DOHH2 (cell line): ENCODE data around the gene CT83.

Source experiments
- H3F3A ChIP-seq: fragments of 200-600 bp; sonication (generic), shearing (Covaris generic); 2 replicates; pipeline ENCODE4 v1.6.0; 2016; ENCODE audit warnings: antibody characterized with exemption, mild to moderate bottlenecking; ENCODE audit not compliant: control insufficient read depth, insufficient read depth
- H3K27ac ChIP-seq: fragments of 200-600 bp; sonication (generic); 2 replicates; pipeline ENCODE4 v1.5.1; 2014; ENCODE audit warnings: low read depth, mild to moderate bottlenecking, low read length, moderate library complexity
- H3K27me3 ChIP-seq: fragments of 200-600 bp; sonication (generic); 2 replicates; pipeline ENCODE4 v1.6.1; 2014; ENCODE audit warnings: mild to moderate bottlenecking, low read length, mixed read lengths; ENCODE audit not compliant: control insufficient read depth
- H3K36me3 ChIP-seq: fragments of 200-600 bp; sonication (generic); 2 replicates; pipeline ENCODE4 v1.6.1; 2014; ENCODE audit warnings: mild to moderate bottlenecking, low read length, moderate library complexity, mixed read lengths; ENCODE audit not compliant: control insufficient read depth
- H3K4me1 ChIP-seq: fragments of 200-600 bp; sonication (generic); 2 replicates; pipeline ENCODE4 v1.6.1; 2014; ENCODE audit warnings: mild to moderate bottlenecking, low read length, mixed read lengths; ENCODE audit not compliant: control insufficient read depth
- H3K4me2 ChIP-seq: fragments of 200-600 bp; sonication (generic); 2 replicates; pipeline ENCODE4 v1.6.0; 2014; ENCODE audit warnings: mild to moderate bottlenecking, low read length, moderate library complexity
- H3K4me3 ChIP-seq: fragments of 200-600 bp; sonication (generic); 2 replicates; pipeline ENCODE4 v1.5.1; 2014; ENCODE audit warnings: mild to moderate bottlenecking, low read length, mixed read lengths
- H3K79me2 ChIP-seq: fragments of 200-600 bp; sonication (generic); 2 replicates; pipeline ENCODE4 v1.6.1; 2014; ENCODE audit warnings: mild to moderate bottlenecking, low read length, mixed read lengths; ENCODE audit not compliant: control insufficient read depth
- H3K9me2 ChIP-seq: fragments of 200-600 bp; sonication (generic); replicated peaks from 2 replicates; pipeline ENCODE4 v1.6.1; 2014; ENCODE audit warnings: mild to moderate bottlenecking, low read length, mixed read lengths; ENCODE audit not compliant: control insufficient read depth
- H3K9me3 ChIP-seq: fragments of 200-600 bp; sonication (generic); 2 replicates; pipeline ENCODE4 v1.6.1; 2014; ENCODE audit warnings: antibody characterized with exemption, low read length, mixed read lengths; ENCODE audit not compliant: control insufficient read depth, insufficient read depth
- H4K20me1 ChIP-seq: fragments of 200-600 bp; sonication (generic); 2 replicates; pipeline ENCODE4 v1.6.0; 2014; ENCODE audit warnings: low read depth, mild to moderate bottlenecking, antibody characterized with exemption, low read length, moderate library complexity; ENCODE audit not compliant: control insufficient read depth, insufficient read depth
- EZH2phosphoT487 ChIP-seq: fragments of 200-600 bp; sonication (generic); IDR thresholded peaks from 2 replicates; pipeline ENCODE4 v1.6.1; 2017; ENCODE audit warnings: borderline replicate concordance, mild to moderate bottlenecking, antibody characterized with exemption, low read length, moderate library complexity, mixed read lengths
- TF ChIP-seq, protein P1 (sequence below): fragments of 200-600 bp; sonication (generic); IDR thresholded peaks from one replicate; pipeline ENCODE4 v1.5.1; 2014; ENCODE audit warnings: antibody characterized with exemption, mild to moderate bottlenecking, low read depth, low read length; ENCODE audit not compliant: poor library complexity, severe bottlenecking

Gene CT83

DNA sequence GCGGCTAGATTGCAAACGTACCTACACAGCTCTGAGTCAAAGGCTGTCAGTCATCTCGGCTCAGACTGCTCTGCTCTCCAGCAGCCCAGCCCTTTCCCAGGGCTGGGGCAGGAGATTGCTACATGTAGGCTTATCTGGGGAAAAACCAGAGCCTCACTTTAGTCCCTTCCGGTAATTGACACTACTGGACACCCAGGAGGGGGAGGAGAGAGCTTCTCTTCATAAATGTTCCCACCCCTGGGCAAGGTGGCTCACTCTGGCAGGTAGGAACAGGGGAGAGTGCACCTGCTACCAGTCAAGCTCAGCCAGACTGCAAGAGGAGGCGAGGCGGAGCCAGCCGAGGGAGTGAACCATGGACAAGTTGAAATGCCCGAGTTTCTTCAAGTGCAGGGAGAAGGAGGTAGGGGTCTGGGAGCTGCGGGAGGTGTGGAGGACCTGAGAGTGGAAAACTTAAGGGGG lies 26.4 kb downstream of the CT83 start, which contains the start of gene SLC6A14:
TSS of gene SLC6A14 (plus strand) at position 249 of the 459 bp plus-strand sequence. CDS start at position 353, 104 bp downstream.
- Histone ChIP-seq H3K4me3 (no peak within 1 kb of the TSS), H3K4me2 (no peak within 1 kb of the TSS), H3K4me1 (no peaks in the 10 kb centered on the region), H3K9me3 (no peaks in the 10 kb centered on the region), H3K27me3 (no peaks in the 10 kb centered on the region), H3K27ac (no peak within 1 kb of the TSS), H3K79me2 (no peaks in the 10 kb centered on the region), H3F3A (no peaks in the 10 kb centered on the region), H3K36me3 (no peaks in the 10 kb centered on the region), H4K20me1 (no peaks in the 10 kb centered on the region), H3K9me2 (no peaks in the 10 kb centered on the region)
- no peak for TF ChIP-seq EZH2phosphoT487
- TF ChIP-seq, protein P1, sequence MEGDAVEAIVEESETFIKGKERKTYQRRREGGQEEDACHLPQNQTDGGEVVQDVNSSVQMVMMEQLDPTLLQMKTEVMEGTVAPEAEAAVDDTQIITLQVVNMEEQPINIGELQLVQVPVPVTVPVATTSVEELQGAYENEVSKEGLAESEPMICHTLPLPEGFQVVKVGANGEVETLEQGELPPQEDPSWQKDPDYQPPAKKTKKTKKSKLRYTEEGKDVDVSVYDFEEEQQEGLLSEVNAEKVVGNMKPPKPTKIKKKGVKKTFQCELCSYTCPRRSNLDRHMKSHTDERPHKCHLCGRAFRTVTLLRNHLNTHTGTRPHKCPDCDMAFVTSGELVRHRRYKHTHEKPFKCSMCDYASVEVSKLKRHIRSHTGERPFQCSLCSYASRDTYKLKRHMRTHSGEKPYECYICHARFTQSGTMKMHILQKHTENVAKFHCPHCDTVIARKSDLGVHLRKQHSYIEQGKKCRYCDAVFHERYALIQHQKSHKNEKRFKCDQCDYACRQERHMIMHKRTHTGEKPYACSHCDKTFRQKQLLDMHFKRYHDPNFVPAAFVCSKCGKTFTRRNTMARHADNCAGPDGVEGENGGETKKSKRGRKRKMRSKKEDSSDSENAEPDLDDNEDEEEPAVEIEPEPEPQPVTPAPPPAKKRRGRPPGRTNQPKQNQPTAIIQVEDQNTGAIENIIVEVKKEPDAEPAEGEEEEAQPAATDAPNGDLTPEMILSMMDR: no peak

DNA sequence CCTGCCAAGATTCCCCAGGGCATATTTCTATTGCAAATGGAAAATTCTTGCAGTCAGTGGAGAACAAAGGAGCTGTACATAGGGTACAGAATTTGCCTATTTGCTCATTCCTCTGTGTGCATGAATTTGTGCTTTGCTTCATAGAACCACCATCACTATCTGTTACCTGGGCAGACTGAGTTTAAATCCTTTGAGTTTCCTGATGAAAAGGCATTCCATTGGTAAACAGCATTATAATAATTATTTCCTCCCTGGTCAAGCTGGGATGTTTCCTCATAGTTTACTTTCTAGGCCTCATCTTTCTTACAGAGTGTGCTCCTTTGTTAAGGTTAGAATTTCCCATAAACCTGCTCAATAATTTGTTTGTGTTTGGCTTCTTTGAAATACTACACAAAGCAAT lies 27.2 kb downstream of the CT83 start:
- Histone ChIP-seq H3K4me2 (no peak overlapping the region), H3K27me3 (no peaks in the 10 kb centered on the region), H3K27ac (no peak overlapping the region), H3K36me3 (no peaks in the 10 kb centered on the region), H3F3A (no peaks in the 10 kb centered on the region), H3K9me2 (no peaks in the 10 kb centered on the region), H3K4me1 (no peaks in the 10 kb centered on the region), H4K20me1 (no peaks in the 10 kb centered on the region), H3K4me3 (no peak overlapping the region), H3K79me2 (no peaks in the 10 kb centered on the region), H3K9me3 (no peaks in the 10 kb centered on the region)
- no peak for TF ChIP-seq EZH2phosphoT487
- TF ChIP-seq, protein P1: no peak

DNA sequence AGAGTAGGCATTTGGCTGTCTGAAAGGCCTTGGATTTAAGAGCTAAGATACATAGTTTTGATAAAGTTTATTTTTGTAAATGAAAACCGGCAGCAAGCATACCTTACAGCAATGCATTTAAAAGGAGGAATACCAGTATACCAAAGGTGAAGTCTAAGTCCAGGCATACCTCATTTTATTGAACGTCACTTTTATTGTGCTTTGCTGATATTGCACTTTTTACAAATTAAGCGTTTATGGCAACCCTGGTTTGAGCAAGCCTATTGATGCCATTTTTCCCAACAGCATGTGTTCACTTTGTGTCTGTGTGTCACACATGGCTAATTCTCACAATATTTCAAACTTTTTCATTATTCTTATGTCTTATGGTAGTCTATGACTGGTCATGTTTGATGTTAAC lies 34.8 kb downstream of the CT83 start:
- no peak overlapping the region for H3K4me2 ChIP-seq
- no peaks in the 10 kb centered on the region for H3F3A ChIP-seq
- no peak overlapping the region for H3K27ac ChIP-seq
- no peaks in the 10 kb centered on the region for H3K9me3 ChIP-seq
- H3K4me3 ChIP-seq: no peak overlapping the region
- no peaks in the 10 kb centered on the region for H3K27me3 ChIP-seq
- no peaks in the 10 kb centered on the region for H3K36me3 ChIP-seq
- H4K20me1 ChIP-seq: no peaks in the 10 kb centered on the region
- H3K9me2 ChIP-seq: no peaks in the 10 kb centered on the region
- H3K79me2 ChIP-seq: no peaks in the 10 kb centered on the region
- no peak for TF ChIP-seq EZH2phosphoT487
- TF ChIP-seq, protein P1: no peak
- no peaks in the 10 kb centered on the region for H3K4me1 ChIP-seq
